Neural cell (in vitro differentiated cells): ENCODE measurements around the gene ITPR2. TPM values are rescaled to one million over a fixed set of nuclear protein-coding genes. Genes with fewer than 3 reads are reported as not detected.

Experiments used
- H2AFZ ChIP-seq: fragments of 200-600, 300-800 bp; sonication (generic), shearing (Covaris generic); 2 replicates; pipeline ENCODE4 v1.6.0; 2014; ENCODE audit warnings: low read depth, mild to moderate bottlenecking, antibody characterized with exemption, low read length, moderate library complexity
- H3F3A ChIP-seq: fragments of 200-600 bp; shearing (Covaris generic); 2 replicates; pipeline ENCODE4 v1.6.1; 2016; ENCODE audit warnings: mild to moderate bottlenecking, moderate library complexity, mixed read lengths, antibody characterized with exemption, low read length; ENCODE audit not compliant: insufficient read depth, poor library complexity, severe bottlenecking
- H3K27ac ChIP-seq: fragments of 200-600, 300-800 bp; sonication (generic), shearing (Covaris generic); 2 replicates; pipeline ENCODE4 v1.5.1; 2014; ENCODE audit warnings: mild to moderate bottlenecking, low read length, moderate library complexity
- H3K27me3 ChIP-seq: fragments of 300-800, 200-600 bp; sonication (generic), shearing (Covaris generic); 2 replicates; pipeline ENCODE4 v1.6.0; 2014; ENCODE audit warnings: mild to moderate bottlenecking, low read depth, low read length, moderate library complexity; ENCODE audit not compliant: insufficient read depth
- H3K36me3 ChIP-seq: fragments of 300-800, 200-600 bp; sonication (generic), shearing (Covaris generic); 2 replicates; pipeline ENCODE4 v1.5.1; 2014; ENCODE audit warnings: mild to moderate bottlenecking, antibody characterized with exemption, low read length, moderate library complexity; ENCODE audit not compliant: insufficient read depth
- H3K4me2 ChIP-seq: fragments of 300-800, 200-600 bp; sonication (generic), shearing (Covaris generic); 2 replicates; pipeline ENCODE4 v1.6.0; 2014; ENCODE audit warnings: mild to moderate bottlenecking, low read length
- H3K4me3 ChIP-seq: fragments of 300-800, 200-600 bp; sonication (generic), shearing (Covaris generic); 2 replicates; pipeline ENCODE4 v1.5.1; 2014; ENCODE audit warnings: mild to moderate bottlenecking, low read length, moderate library complexity
- H3K79me2 ChIP-seq: fragments of 200-600 bp; shearing (Covaris generic); replicated peaks from 2 replicates; pipeline ENCODE4 v1.6.0; 2014; ENCODE audit warnings: mild to moderate bottlenecking, low read length, moderate library complexity; ENCODE audit not compliant: insufficient read depth
- H3K9ac ChIP-seq: fragments of 300-800, 200-600 bp; sonication (generic), shearing (Covaris generic); 2 replicates; pipeline ENCODE4 v1.6.1; 2016; ENCODE audit warnings: mild to moderate bottlenecking, low read length, mixed read lengths
- H3K9me2 ChIP-seq: fragments of 200-600 bp; shearing (Covaris generic); 2 replicates; pipeline ENCODE4 v1.6.1; 2016; ENCODE audit warnings: mild to moderate bottlenecking, low read length, mixed read lengths; ENCODE audit not compliant: insufficient read depth
- H3K9me3 ChIP-seq: fragments of 200-600, 300-800 bp; sonication (generic), shearing (Covaris generic); 2 replicates; pipeline ENCODE4 v1.6.1; 2016; ENCODE audit warnings: mild to moderate bottlenecking, mixed run types, low read length, moderate library complexity, mixed read lengths
- H4K20me1 ChIP-seq: fragments of 200-600 bp; shearing (Covaris generic); 2 replicates; pipeline ENCODE4 v1.6.1; 2016; ENCODE audit warnings: mild to moderate bottlenecking, mixed run types; ENCODE audit not compliant: insufficient read depth
- CTCF ChIP-seq: fragments of 450-650 bp; IDR thresholded peaks from 2 replicates; pipeline ENCODE4 v1.5.1; 2014; ENCODE audit warnings: antibody characterized with exemption, mild to moderate bottlenecking, moderate library complexity; ENCODE audit not compliant: poor library complexity, severe bottlenecking
- EP300 ChIP-seq: fragments of 450-650 bp; conservative IDR thresholded peaks from 2 replicates; pipeline ENCODE4 v1.6.1; 2014; ENCODE audit warnings: antibody characterized with exemption, mild to moderate bottlenecking, moderate library complexity; ENCODE audit not compliant: poor library complexity, severe bottlenecking
- EZH2 ChIP-seq: fragments of 200-600, 300-800 bp; shearing (Covaris generic), sonication (generic); IDR thresholded peaks from 2 replicates; pipeline ENCODE4 v1.6.1; 2014; ENCODE audit warnings: antibody characterized with exemption, low read length, borderline replicate concordance, mild to moderate bottlenecking; ENCODE audit not compliant: insufficient read depth, poor library complexity, severe bottlenecking
- MXI1 ChIP-seq: fragments of 450-650 bp; conservative IDR thresholded peaks from 2 replicates; pipeline ENCODE4 v1.6.1; 2014; ENCODE audit warnings: antibody characterized with exemption, mild to moderate bottlenecking; ENCODE audit not compliant: poor library complexity, severe bottlenecking
- POLR2AphosphoS5 ChIP-seq: IDR thresholded peaks from 2 replicates; pipeline ENCODE4 v1.6.1; 2012
- RAD21 ChIP-seq: fragments of 450-650 bp; conservative IDR thresholded peaks from 2 replicates; pipeline ENCODE4 v1.6.1; 2014; ENCODE audit warnings: antibody characterized with exemption, mild to moderate bottlenecking, moderate library complexity
- REST ChIP-seq: IDR thresholded peaks from 2 replicates; pipeline ENCODE4 v1.6.1; 2012; ENCODE audit warnings: borderline replicate concordance
- SMC3 ChIP-seq: fragments of 450-650 bp; conservative IDR thresholded peaks from 2 replicates; pipeline ENCODE4 v1.6.1; 2014; ENCODE audit warnings: antibody characterized with exemption, mild to moderate bottlenecking, moderate library complexity; ENCODE audit not compliant: poor library complexity
- TAF1 ChIP-seq: IDR thresholded peaks from 2 replicates; pipeline ENCODE4 v1.6.1; 2012; ENCODE audit warnings: low read depth
- polyA plus RNA-seq: library from polyadenylated mRNA; depleted of rRNA; stranded (reverse); fragments of >200 nt; gene quantifications from 2 replicates; pipeline ENCODE4 v1.2.3, GENCODE V29; 2014

ITPR2 gene
- polyA plus RNA-seq, 1 donor from 2014 or later, result 2.0 TPM

- Histone ChIP-seq H3K27me3 (no peaks in the 10 kb centered on the region), H2AFZ (no peak overlapping the region), H3K4me2 (no peak overlapping the region), H3K79me2 (no peaks in the 10 kb centered on the region), H3K4me3 (no peak overlapping the region), H4K20me1 (no peaks in the 10 kb centered on the region), H3K27ac (no peak overlapping the region), H3K9me2 (no peaks in the 10 kb centered on the region), H3K9ac (no peak overlapping the region), H3K9me3 (no peaks in the 10 kb centered on the region), H3F3A (no peaks in the 10 kb centered on the region), H3K36me3 (no peaks in the 10 kb centered on the region)
- TF ChIP-seq RAD21 (no peak), MXI1 (no peak), SMC3 (no peak), EP300 (no peak), CTCF (no peak), POLR2AphosphoS5 (no peak), REST (no peak), TAF1 (no peak), EZH2 (no peak)
Observed at GRCh38 chr12:26630546-26631027, 202.4 kb downstream of the ITPR2 start.

GRCh38 chr12:26629864-26630263, 203.1 kb downstream of the ITPR2 start:
- no peak for TF ChIP-seq REST
- TF ChIP-seq EZH2, result no peak
- TF ChIP-seq TAF1, result no peak
- TF ChIP-seq EP300, result no peak
- no peak for TF ChIP-seq RAD21
- no peaks in the 10 kb centered on the region for H3K9me3 ChIP-seq
- no peak overlapping the region for H3K27ac ChIP-seq
- H3K27me3 ChIP-seq, result no peaks in the 10 kb centered on the region
- no peak overlapping the region for H3K4me2 ChIP-seq
- H4K20me1 ChIP-seq, result no peaks in the 10 kb centered on the region
- H3K36me3 ChIP-seq, result no peaks in the 10 kb centered on the region
- no peak overlapping the region for H2AFZ ChIP-seq
- no peak overlapping the region for H3K9ac ChIP-seq
- no peak overlapping the region for H3K4me3 ChIP-seq
- H3K79me2 ChIP-seq, result no peaks in the 10 kb centered on the region
- no peaks in the 10 kb centered on the region for H3F3A ChIP-seq
- no peaks in the 10 kb centered on the region for H3K9me2 ChIP-seq
